ENCODE measurements around the gene LYZL6.
"Not testable (repeated sequence)": the region's sequence is repeated elsewhere in the genome, so short reads cannot be mapped to it uniquely, and the experiment has no call there.

LYZL6 gene

GRCh38 chr17:35909408-35909807 is 34.1 kb downstream of the LYZL6 start:
- CTCF ChIA-PET: interaction anchor here (0.6 to 1.2 kb wide), 3 partner anchors 30 to 1304 kb away, joined by 3 read pairs; partner anchors contain the start of gene CCL5
- no peak overlapping the region for H3K4me3 Mint-ChIP-seq
- no peak overlapping the region for H3K27ac Mint-ChIP-seq
- DNase-seq: no peak
- no peaks in the 10 kb centered on the region for H3K4me1 Mint-ChIP-seq
- H3K27me3 Mint-ChIP-seq: no peaks in the 10 kb centered on the region
- no peaks in the 10 kb centered on the region for H3K36me3 Mint-ChIP-seq
- no peaks in the 10 kb centered on the region for H3K9me3 Mint-ChIP-seq

DNA sequence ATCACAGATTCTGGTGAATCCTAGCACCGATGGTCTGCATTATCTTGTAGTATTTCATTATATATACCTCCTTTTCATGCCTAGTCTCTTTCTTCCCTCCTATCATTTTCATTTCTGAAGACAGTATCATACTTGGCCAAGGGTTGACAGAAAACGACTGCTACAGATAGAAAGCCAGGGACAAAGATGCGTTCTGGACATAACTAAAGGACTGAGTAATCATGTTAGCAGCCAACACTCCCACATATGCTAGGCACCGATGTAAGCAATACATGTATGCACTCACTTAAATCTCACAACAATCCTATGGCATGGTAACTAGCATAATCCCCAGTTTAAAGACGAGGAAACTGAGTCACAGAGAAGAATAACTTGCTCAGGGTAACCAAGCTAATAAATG is 35.8 kb downstream of the LYZL6 start:
- Mint-ChIP-seq H3K27me3 (no peaks in the 10 kb centered on the region), H3K27ac (no peak overlapping the region), H3K36me3 (no peaks in the 10 kb centered on the region), H3K4me3 (no peak overlapping the region), H3K4me1 (no peaks in the 10 kb centered on the region), H3K9me3 (no peaks in the 10 kb centered on the region)
- CTCF ChIA-PET: no interaction called here
- DNase-seq: no peak

DNA sequence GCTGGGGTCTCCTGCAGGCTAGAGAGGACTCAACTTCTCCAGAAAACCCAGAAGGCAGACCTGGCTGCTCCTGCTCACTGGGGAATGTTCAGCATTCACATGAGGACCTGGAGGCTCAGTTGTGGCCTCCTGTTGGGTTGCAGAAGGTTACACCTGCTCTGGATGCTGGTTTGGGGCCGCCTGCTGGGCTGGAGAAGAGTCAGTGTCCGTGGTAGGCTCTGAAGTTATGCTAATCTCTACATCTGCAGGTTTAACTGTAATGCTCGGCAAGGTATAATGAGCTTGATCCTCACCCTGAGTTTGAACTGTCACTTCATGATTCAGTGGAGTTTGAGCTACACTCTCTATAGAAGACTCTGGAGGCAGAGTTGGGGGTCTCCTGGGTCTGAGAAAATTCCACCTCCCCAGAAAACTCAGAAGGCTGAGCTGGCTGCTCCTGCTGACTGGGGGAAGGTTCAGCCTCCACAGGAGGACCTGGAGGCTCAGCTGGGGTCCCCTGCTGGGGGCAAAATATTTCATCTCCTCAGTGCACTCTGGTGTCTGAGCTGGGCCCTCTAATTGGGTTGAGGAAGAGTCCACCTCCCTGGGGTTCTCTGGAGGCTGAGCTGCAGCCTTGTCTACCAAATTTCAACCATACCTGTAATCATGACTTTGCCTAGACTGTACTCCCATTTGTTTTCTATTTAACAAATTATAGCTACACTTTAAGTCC is 36.4 kb downstream of the LYZL6 start:
- CTCF ChIA-PET: no interaction called here

DNA sequence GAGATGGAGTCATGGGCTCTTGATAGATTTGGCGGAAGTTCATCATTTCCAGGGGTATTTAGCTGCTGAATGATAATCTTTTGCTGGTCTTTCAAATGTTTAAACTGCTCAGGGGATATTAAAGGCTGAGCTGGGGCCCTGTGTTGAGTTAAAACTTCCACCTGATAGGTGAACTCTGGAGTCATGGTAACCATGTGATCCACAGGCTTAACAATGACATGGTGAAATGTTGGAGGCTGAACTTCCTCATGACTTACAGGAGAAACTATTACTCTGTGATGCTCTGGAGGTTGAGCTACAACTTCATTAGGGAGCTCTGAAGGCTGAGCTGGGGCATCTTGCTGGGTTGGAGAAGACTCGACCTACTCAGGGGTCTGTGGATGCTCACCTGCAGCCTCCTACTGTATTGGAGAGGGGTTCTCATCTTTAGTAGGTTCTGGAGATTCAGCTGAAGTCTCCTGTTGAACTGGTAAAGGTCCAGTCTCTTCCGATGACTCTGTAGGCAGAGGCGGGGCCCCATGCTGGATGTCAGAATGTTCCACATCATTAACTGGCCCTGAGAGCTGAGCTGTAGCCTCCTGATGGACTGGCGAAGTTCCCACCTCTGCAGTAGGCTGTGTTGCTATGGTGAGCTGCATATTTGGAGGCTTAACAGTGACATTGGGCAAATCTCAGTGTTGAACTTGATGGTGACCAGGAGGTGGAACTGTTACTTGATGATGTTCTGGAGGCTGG is 37.2 kb downstream of the LYZL6 start:
- no peak for DNase-seq
- no peaks in the 10 kb centered on the region for H3K36me3 Mint-ChIP-seq
- CTCF ChIA-PET: no interaction called here
- no peaks in the 10 kb centered on the region for H3K4me1 Mint-ChIP-seq
- H3K27me3 Mint-ChIP-seq: no peaks in the 10 kb centered on the region
- H3K27ac Mint-ChIP-seq: no peak overlapping the region
- H3K4me3 Mint-ChIP-seq: no peak overlapping the region
- H3K9me3 Mint-ChIP-seq: no peaks in the 10 kb centered on the region

More for the DNA sequence above, 36.4 kb downstream of the LYZL6 start:
- H3K27ac Mint-ChIP-seq: no peak overlapping the region
- no peak for DNase-seq
- no peaks in the 10 kb centered on the region for H3K36me3 Mint-ChIP-seq
- no peaks in the 10 kb centered on the region for H3K4me1 Mint-ChIP-seq
- H3K9me3 Mint-ChIP-seq: no peaks in the 10 kb centered on the region
- no peak overlapping the region for H3K4me3 Mint-ChIP-seq
- H3K27me3 Mint-ChIP-seq: no peaks in the 10 kb centered on the region

DNA sequence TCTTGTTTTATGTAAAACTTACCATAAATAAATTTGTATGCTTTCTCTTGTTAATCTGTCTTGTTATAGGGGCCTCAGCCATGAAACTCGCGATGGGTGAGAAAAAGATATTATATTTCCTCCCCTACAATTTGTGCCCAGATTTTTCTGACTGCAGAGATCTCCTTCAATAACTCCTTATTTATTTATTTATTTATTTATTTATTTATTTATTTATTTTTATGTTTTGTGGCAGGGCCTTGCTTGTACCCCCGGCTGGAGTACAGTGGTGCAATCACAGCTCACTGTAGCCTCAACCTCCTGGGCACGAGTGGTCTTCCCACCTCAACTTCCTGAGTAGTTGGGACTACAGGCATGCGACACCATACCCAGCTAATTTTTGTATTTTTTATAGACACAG is 40.1 kb downstream of the LYZL6 start:
- CTCF ChIA-PET: interaction anchor here (1.4 to 1.5 kb wide), 2 partner anchors 8 to 32 kb away, joined by 3 to 4 read pairs; no protein-coding TSS in a partner anchor
- peaks cover 22% of the 10 kb centered on the region for H3K4me1 Mint-ChIP-seq

GRCh38 chr17:35901631-35902175 is 41.8 kb downstream of the LYZL6 start:
- no peaks in the 10 kb centered on the region for H3K9me3 Mint-ChIP-seq
- DNase-seq: no peak
- CTCF ChIA-PET: interaction anchor here (1.2 kb wide), 1 partner anchor 54 kb away, joined by 3 read pairs; no protein-coding TSS in a partner anchor
- peaks cover 4% of the 10 kb centered on the region for H3K27me3 Mint-ChIP-seq
- H3K36me3 Mint-ChIP-seq: no peaks in the 10 kb centered on the region
- H3K27ac Mint-ChIP-seq: no peak overlapping the region
- H3K4me3 Mint-ChIP-seq: no peak overlapping the region
- H3K4me1 Mint-ChIP-seq: peaks cover 30% of the 10 kb centered on the region

More for the DNA sequence above, 40.1 kb downstream of the LYZL6 start:
- Mint-ChIP-seq H3K9me3 (no peaks in the 10 kb centered on the region), H3K4me3 (no peak overlapping the region), H3K36me3 (no peaks in the 10 kb centered on the region), H3K27ac (no peak overlapping the region), H3K27me3 (peaks cover 4% of the 10 kb centered on the region)
- no peak for DNase-seq

DNA sequence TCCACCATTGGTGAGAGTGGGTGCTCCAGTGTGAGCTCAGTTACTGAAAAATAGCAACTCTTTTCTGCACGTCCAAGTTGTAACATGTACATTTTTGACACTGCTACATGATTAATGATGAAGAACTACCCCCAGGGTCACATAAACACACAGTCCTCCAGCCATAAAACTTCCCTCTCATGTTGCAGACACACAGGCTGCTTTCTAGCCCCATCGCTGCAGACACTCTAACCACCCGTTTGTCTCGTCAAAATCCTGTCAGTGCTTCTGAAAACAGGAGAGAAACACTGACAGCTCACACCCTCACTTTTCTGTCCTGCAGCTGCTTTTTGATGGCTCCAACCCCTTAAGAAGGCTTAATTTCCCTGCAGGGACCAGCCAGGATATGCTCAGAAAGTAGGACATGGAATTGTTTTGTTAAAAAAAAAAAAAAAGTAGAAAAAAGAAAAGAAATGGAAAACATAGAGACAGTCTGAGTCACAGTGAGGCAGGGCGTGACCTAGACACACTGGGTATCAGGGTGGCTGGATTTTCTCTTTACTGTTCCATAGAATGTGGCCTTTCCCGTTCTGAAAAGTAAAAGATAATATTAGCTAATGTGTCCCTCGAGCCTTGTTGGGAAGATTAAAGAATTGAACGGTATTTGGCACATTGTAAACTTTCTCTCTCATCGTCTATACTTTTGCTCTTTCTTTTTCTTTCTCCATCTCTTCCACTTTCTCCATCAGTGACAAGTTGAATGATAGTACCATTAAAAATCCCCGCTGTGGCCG is 42.6 kb downstream of the LYZL6 start:
- CTCF ChIA-PET: interaction anchor here (1.2 kb wide), 1 partner anchor 53 kb away, joined by 3 read pairs; no protein-coding TSS in a partner anchor
- H3K27ac Mint-ChIP-seq: peak overlapping the region; percentile 43
- no peak overlapping the region for H3K4me3 Mint-ChIP-seq
- peaks cover 38% of the 10 kb centered on the region for H3K4me1 Mint-ChIP-seq
- no peaks in the 10 kb centered on the region for H3K9me3 Mint-ChIP-seq
- H3K27me3 Mint-ChIP-seq: peaks cover 4% of the 10 kb centered on the region
- no peaks in the 10 kb centered on the region for H3K36me3 Mint-ChIP-seq
- DNase-seq: no peak

DNA sequence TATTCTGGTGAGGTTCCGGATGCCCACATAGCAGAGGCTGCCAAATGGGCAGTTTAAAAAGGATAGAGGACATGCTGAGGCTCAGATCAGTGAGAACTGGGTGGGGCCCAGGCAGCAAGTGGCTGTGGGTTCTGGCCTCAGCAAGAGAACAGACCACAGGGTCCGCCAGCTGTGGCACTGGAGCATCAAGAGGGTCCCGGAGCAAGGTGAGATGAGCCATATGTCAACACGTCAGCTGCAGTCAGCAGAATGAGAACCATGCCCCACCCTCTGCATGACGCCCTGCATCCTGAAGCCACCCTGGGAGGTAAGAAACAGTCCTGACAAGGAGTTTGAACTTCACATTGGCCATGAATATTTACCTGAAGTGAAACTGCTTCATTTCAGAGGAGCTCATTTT is 43.2 kb downstream of the LYZL6 start:
- no peak for DNase-seq
- CTCF ChIA-PET: no interaction called here
- Mint-ChIP-seq H3K27ac (peak overlapping the region; percentile 43), H3K27me3 (peaks cover 4% of the 10 kb centered on the region), H3K4me1 (peaks cover 43% of the 10 kb centered on the region), H3K36me3 (no peaks in the 10 kb centered on the region), H3K4me3 (no peak overlapping the region), H3K9me3 (no peaks in the 10 kb centered on the region)

GRCh38 chr17:35898283-35899070 is 45.0 kb downstream of the LYZL6 start:
- Mint-ChIP-seq H3K9me3 (no peaks in the 10 kb centered on the region), H3K4me3 (peak overlapping the region; percentile 11), H3K27me3 (peaks cover 4% of the 10 kb centered on the region), H3K4me1 (peaks cover 46% of the 10 kb centered on the region), H3K36me3 (no peaks in the 10 kb centered on the region), H3K27ac (peak overlapping the region; percentile 64)
- peak; percentile 39 for DNase-seq
- CTCF ChIA-PET: interaction anchor here (1.3 to 1.7 kb wide), 3 partner anchors 8 to 26 kb away, joined by 3 to 4 read pairs (median 3); no protein-coding TSS in a partner anchor

DNA sequence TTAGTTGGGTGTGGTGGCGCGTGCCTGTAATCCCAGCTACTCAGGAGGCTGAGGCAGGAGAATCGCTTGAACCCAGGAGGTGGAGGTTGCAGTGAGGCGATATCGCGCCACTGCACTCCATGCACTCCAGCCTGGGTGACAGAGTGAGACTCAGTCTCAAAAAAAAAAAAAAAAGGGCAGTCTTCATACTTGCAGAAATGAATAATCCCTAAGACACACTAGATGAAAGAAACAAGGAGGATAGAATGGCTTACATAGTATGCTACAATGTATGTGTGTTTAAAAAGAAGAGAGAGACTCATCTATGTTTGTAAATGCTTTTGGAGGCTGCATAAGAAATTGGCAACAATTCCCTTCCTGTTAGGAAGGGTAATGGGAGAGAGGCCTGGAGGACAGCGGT is 45.7 kb downstream of the LYZL6 start:
- H3K9me3 Mint-ChIP-seq, H3K4me3 Mint-ChIP-seq, H3K27me3 Mint-ChIP-seq, H3K36me3 Mint-ChIP-seq, DNase-seq: not testable (repeated sequence)
- Mint-ChIP-seq H3K4me1 (peaks cover 51% of the 10 kb centered on the region), H3K27ac (peak overlapping the region; percentile 64)
- CTCF ChIA-PET: interaction anchor here (1.3 kb wide), 1 partner anchor 25 kb away, joined by 3 read pairs; no protein-coding TSS in a partner anchor

DNA sequence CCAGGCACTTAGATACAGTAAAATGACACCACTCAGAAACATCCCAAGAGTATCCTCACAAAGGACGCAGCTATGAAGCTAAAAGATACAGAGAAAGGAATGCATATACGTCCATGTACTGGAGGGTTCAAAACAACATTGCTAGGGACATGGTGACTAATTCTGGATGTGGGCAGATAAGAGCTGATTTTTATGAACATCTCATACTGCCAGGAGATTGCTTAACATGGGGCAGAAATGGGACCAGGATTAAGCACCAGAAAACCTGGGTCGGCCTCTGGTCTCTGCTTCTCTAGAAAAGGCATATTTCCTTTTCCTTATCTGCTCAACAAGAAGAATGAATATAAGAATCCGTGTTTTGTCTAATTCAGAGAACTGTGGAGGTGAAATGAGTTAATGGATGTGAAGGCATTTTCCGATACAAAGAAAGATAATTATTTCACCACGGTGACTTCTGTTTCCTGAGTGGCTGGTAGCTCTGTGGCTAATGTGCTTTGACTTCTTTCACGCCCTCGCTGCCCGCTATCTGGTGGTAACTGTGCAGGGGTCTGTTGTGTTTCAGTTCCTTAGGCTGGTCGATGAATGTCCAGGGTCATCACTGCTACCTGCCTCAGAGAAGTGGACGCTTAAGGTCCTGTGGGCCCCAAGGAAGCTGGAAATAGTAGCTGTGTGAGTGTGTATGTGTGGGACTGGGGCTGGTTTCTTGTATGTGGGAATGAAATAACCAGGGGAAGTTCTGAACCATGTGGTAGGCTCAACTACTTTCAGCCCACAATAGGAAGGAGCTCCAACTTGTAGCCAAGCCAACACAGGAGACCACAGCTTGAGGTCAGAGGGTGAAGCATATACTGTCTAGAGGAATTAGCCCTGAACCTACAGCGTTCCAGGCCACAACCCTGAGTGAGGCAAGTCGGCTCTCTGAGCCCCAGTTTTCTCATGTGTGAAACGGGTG is 47.6 kb downstream of the LYZL6 start:
- peaks cover 3% of the 10 kb centered on the region for H3K27me3 Mint-ChIP-seq
- H3K36me3 Mint-ChIP-seq: no peaks in the 10 kb centered on the region
- H3K4me3 Mint-ChIP-seq: no peak overlapping the region
- CTCF ChIA-PET: interaction anchor here (2.1 kb wide), 1 partner anchor 25 kb away, joined by 5 read pairs; no protein-coding TSS in a partner anchor
- H3K9me3 Mint-ChIP-seq: no peaks in the 10 kb centered on the region
- H3K4me1 Mint-ChIP-seq: peaks cover 67% of the 10 kb centered on the region
- peak; percentile 23 for DNase-seq
- peak overlapping the region; percentile 78 for H3K27ac Mint-ChIP-seq

- no peak overlapping the region for H3K4me3 Mint-ChIP-seq
- no peaks in the 10 kb centered on the region for H3K36me3 Mint-ChIP-seq
- no peaks in the 10 kb centered on the region for H3K27me3 Mint-ChIP-seq
- DNase-seq: no peak
- H3K27ac Mint-ChIP-seq: no peak overlapping the region
- CTCF ChIA-PET: no interaction called here
- peaks cover 68% of the 10 kb centered on the region for H3K4me1 Mint-ChIP-seq
- no peaks in the 10 kb centered on the region for H3K9me3 Mint-ChIP-seq
Measured at GRCh38 chr17:35894206-35894605, 49.3 kb downstream of the LYZL6 start.
